K562 (cell line): ENCODE results near the gene SEMA3G. TPM values are rescaled to one million over a fixed set of nuclear protein-coding genes. Genes with fewer than 3 reads are reported as not detected.

Experiments
- AFF1 ChIP-seq, 2 experiments: fragments of 450-650 bp; IDR thresholded peaks; 2 replicates each; pipeline ENCODE4 v1.6.1; 2018; ENCODE audit warnings: mild to moderate bottlenecking in 2 of 2, low read depth in 1 of 2; ENCODE audit not compliant: partially characterized antibody in 2 of 2
- E2F6 ChIP-seq, 2 experiments: IDR thresholded peaks; 2 replicates each; pipeline ENCODE4 v1.6.1; 2011; ENCODE audit warnings: borderline replicate concordance in 1 of 2, control low read depth in 1 of 2, low read depth in 1 of 2, low read length in 1 of 2, mild to moderate bottlenecking in 1 of 2, mixed read lengths in 1 of 2, moderate library complexity in 1 of 2; ENCODE audit not compliant: insufficient read depth in 1 of 2, insufficient read length in 1 of 2, poor library complexity in 1 of 2, severe bottlenecking in 1 of 2; ENCODE audit errors: extremely low read depth in 1 of 2
- FOXA1 ChIP-seq: fragments of 450-650 bp; IDR thresholded peaks from 2 replicates; pipeline ENCODE4 v1.6.1; 2016; ENCODE audit warnings: mild to moderate bottlenecking, borderline replicate concordance
- GABPA ChIP-seq: fragments of 200-800 bp; sonication (Bioruptor generic); conservative IDR thresholded peaks from 2 replicates; pipeline ENCODE4 v1.6.1; 2016; ENCODE audit warnings: low read depth, missing genetic modification characterization, missing compliant biosample characterization
- MAZ ChIP-seq, 2 experiments: fragments of 450-650 bp in 1 of 2; sonication (generic) in 1 of 2; formaldehyde crosslinking; IDR thresholded peaks in 1 of 2; conservative IDR thresholded peaks in 1 of 2; 2 replicates each; pipeline versions ENCODE4 v1.4.0 to v1.5.0; 2020; ENCODE audit warnings: mild to moderate bottlenecking in 1 of 2, missing genetic modification reagents in 1 of 2
- MTA3 ChIP-seq: fragments of 450-650 bp; formaldehyde crosslinking; IDR thresholded peaks from 2 replicates; pipeline ENCODE4 v1.6.1; 2017; ENCODE audit warnings: mild to moderate bottlenecking, borderline replicate concordance
- NR2C1 ChIP-seq, 2 experiments: fragments of 450-650 bp; IDR thresholded peaks; 2 replicates each; pipeline ENCODE4 v1.6.1; 2017; ENCODE audit warnings: mild to moderate bottlenecking in 2 of 2, antibody characterized with exemption in 1 of 2, inconsistent platforms in 1 of 2, missing compliant biosample characterization in 1 of 2, missing genetic modification characterization in 1 of 2
- NR2C2 ChIP-seq, 2 experiments: fragments of 200-800 bp in 1 of 2; sonication (Bioruptor generic) in 1 of 2; sonication (generic) in 1 of 2; formaldehyde crosslinking in 1 of 2; IDR thresholded peaks; 2 replicates each; pipeline versions ENCODE4 v1.6.1 to v1.8.0; 2016 to 2022; ENCODE audit warnings: mild to moderate bottlenecking in 1 of 2, missing compliant biosample characterization in 1 of 2, missing genetic modification characterization in 1 of 2, missing genetic modification reagents in 1 of 2
- POLR2G ChIP-seq: fragments of 200-400 bp; formaldehyde crosslinking; IDR thresholded peaks from 2 replicates; pipeline ENCODE4 v1.6.1; 2017; ENCODE audit warnings: low read depth, mild to moderate bottlenecking, antibody characterized with exemption, low read length, moderate library complexity
- RBFOX2 ChIP-seq: fragments of 200-400 bp; formaldehyde crosslinking; IDR thresholded peaks from 2 replicates; pipeline ENCODE4 v1.6.1; 2017; ENCODE audit warnings: low read depth, mild to moderate bottlenecking, low read length, moderate library complexity
- SRF ChIP-seq, 2 experiments: fragments of 250-450, 450-650 bp in 1 of 2; sonication (Bioruptor Pico) in 1 of 2; sonication (generic) in 1 of 2; formaldehyde crosslinking; IDR thresholded peaks; 2 replicates each; pipeline versions ENCODE4 v1.5.0 to v1.5.1; 2020 to 2022; ENCODE audit warnings: mild to moderate bottlenecking in 1 of 2, missing genetic modification reagents in 1 of 2
- ZFX ChIP-seq: sonication (generic); formaldehyde crosslinking; IDR thresholded peaks from 2 replicates; pipeline ENCODE4 v1.8.0; 2022; ENCODE audit warnings: mild to moderate bottlenecking, missing genetic modification reagents, moderate library complexity
- ZNF217 ChIP-seq: sonication (generic); formaldehyde crosslinking; IDR thresholded peaks from 2 replicates; pipeline ENCODE4 v1.8.0; 2022; ENCODE audit warnings: mild to moderate bottlenecking, missing genetic modification reagents
- ZNF311 ChIP-seq: fragments of 250-450 bp; sonication (Bioruptor Pico); IDR thresholded peaks from 2 replicates; pipeline ENCODE4 v1.4.0; 2020; ENCODE audit warnings: mild to moderate bottlenecking, moderate library complexity
- ZNF316 ChIP-seq: fragments of 450-650 bp; IDR thresholded peaks from 2 replicates; pipeline ENCODE4 v1.6.1; 2016
- polyA plus RNA-seq, 8 experiments: library from polyadenylated mRNA; depleted of rRNA in 4 of 8; stranded (reverse) in 5 of 8; unstranded in 3 of 8; fragments of >200 nt; fragmentation: Nextera tagmentation in 2 of 8; fragmentation: Illumina TruSeq in 1 of 8; extraction: Ambion mirVana in 2 of 8; extraction: Trizol in 1 of 8; gene quantifications; 2 replicates each; pipeline versions ENCODE4 v1.2.1 to v1.2.3, GENCODE V29; 2011 to 2014; ENCODE audit warnings: inconsistent platforms in 1 of 8, missing spikeins in 1 of 8
- total RNA-seq, 7 experiments: library from RNA; depleted of rRNA in 6 of 7; stranded (reverse); fragments of >200 nt in 6 of 7; fragmentation: Illumina TruSeq in 2 of 7; extraction: Trizol in 2 of 7; gene quantifications; 2 replicates each; pipeline versions ENCODE4 v1.2.1 to v1.2.3, GENCODE V29; 2011 to 2021; ENCODE audit warnings: low replicate concordance in 1 of 7

SEMA3G gene
- total and polyA plus RNA-seq, 9 of the 15 experiments (the other 6 are each of a cell fraction or from before 2014, with no cell fraction given), result 0.04 to 0.07 (median 0.05) TPM; not detected in 6

GRCh38 chr3:52444860-52445793, at the start of gene SEMA3G (continued):
- TF ChIP-seq AFF1 (IDR thresholded peaks at IDR 0.05; ENCODE audit: low read depth in 1 of 2, partially characterized antibody in 2 of 2) (no peak), NR2C2 (CRISPR knock-in tag; IDR thresholded peaks at IDR 0.05) (peak; percentile 92), NR2C2 (tag; IDR thresholded peaks at IDR 0.05) (peak; percentile 94), RBFOX2 (peak; percentile 46; the same call in 1 of the 2 replicates), SRF (CRISPR knock-in tag; IDR thresholded peaks at IDR 0.05) (peak in 1 of 2 experiments; percentile 84; a peak in 2 of 4 replicates), ZFX (CRISPR knock-in tag) (peak; percentile 35; the same call in 1 of the 2 replicates), ZNF217 (no peak), MAZ (CRISPR knock-in tag; conservative IDR thresholded peaks at IDR 0.05 in 1 of 2, IDR thresholded peaks at IDR 0.05 in 1 of 2) (peak; percentile 22 to 25; a peak in 1 of 4 replicates), NR2C1 (IDR thresholded peaks at IDR 0.05) (peak; percentile 96), NR2C1 (tag; IDR thresholded peaks at IDR 0.05) (peak; percentile 96), FOXA1 (no peak), E2F6 (IDR thresholded peaks at IDR 0.05; ENCODE audit: borderline replicate concordance in 1 of 2, extremely low read depth in 1 of 2, insufficient read depth in 1 of 2, insufficient read length in 1 of 2, low read depth in 1 of 2, low read length in 1 of 2, poor library complexity in 1 of 2, severe bottlenecking in 1 of 2) (peak in 1 of 2 experiments; percentile 33), ZNF311 (CRISPR knock-in tag) (no peak), GABPA (tag) (no peak), POLR2G (peak; percentile 55), ZNF316 (no peak), MTA3 (0 out of 2 replicates have a peak, but pooled peaks have one; percentile 27)
- TF ChIP-seq, all 486 proteins: peak for 13
